ENCODE results near the gene GRID2. TPM values are rescaled to one million over a fixed set of nuclear protein-coding genes. Genes with fewer than 3 reads are reported as not detected.

GRID2 gene
- total and polyA plus RNA-seq, 10 of the 15 experiments (the other 5 are each of a cell fraction or from before 2014, with no cell fraction given) = not detected

- TF ChIP-seq, protein P1, sequence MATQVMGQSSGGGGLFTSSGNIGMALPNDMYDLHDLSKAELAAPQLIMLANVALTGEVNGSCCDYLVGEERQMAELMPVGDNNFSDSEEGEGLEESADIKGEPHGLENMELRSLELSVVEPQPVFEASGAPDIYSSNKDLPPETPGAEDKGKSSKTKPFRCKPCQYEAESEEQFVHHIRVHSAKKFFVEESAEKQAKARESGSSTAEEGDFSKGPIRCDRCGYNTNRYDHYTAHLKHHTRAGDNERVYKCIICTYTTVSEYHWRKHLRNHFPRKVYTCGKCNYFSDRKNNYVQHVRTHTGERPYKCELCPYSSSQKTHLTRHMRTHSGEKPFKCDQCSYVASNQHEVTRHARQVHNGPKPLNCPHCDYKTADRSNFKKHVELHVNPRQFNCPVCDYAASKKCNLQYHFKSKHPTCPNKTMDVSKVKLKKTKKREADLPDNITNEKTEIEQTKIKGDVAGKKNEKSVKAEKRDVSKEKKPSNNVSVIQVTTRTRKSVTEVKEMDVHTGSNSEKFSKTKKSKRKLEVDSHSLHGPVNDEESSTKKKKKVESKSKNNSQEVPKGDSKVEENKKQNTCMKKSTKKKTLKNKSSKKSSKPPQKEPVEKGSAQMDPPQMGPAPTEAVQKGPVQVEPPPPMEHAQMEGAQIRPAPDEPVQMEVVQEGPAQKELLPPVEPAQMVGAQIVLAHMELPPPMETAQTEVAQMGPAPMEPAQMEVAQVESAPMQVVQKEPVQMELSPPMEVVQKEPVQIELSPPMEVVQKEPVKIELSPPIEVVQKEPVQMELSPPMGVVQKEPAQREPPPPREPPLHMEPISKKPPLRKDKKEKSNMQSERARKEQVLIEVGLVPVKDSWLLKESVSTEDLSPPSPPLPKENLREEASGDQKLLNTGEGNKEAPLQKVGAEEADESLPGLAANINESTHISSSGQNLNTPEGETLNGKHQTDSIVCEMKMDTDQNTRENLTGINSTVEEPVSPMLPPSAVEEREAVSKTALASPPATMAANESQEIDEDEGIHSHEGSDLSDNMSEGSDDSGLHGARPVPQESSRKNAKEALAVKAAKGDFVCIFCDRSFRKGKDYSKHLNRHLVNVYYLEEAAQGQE (IDR thresholded peaks at IDR 0.05; ENCODE audit: low read depth, low read length) = no peak
Measured at GRCh38 chr4:93063325-93063724, 759.6 kb downstream of the GRID2 start (continued).

- DNase-seq (ENCODE audit: low read depth, low spot score) (no peak), FAIRE-seq (no peak), ATAC-seq (peak; percentile 24)
- H3K4me2 ChIP-seq (ENCODE audit: control insufficient read depth, insufficient read depth) = no peak overlapping the region
- no TSS peak for BruUV-seq (replicated peaks)
- ChIA-PET SMC1A (ENCODE audit: uncharacterized antibody, unreplicated experiment) (no interaction called here), RAD21 (ENCODE audit: unreplicated experiment) (no interaction called here), POLR2A (no interaction called here), CTCF (no interaction called here)
- H3K36me3 ChIP-seq (ENCODE audit: control insufficient read depth in 2 of 2, insufficient read depth in 2 of 2, low read length in 1 of 2) = no peaks in the 10 kb centered on the region
- no peaks in the 10 kb centered on the region for H3K27me3 ChIP-seq (replicated peaks in 1 of 2; ENCODE audit: control insufficient read depth in 2 of 2, insufficient read depth in 2 of 2, low read length in 1 of 2)
- intact Hi-C loops (cut with micrococcal nuclease; ENCODE audit: unreplicated experiment) (no loop called here), in situ Hi-C loops (cut with MboI) (no loop called here)
- H4K20me1 ChIP-seq (ENCODE audit: control insufficient read depth, insufficient read depth) = no peaks in the 10 kb centered on the region
- no peak overlapping the region for H3K4me3 ChIP-seq
- no peaks in the 10 kb centered on the region for H3K4me1 ChIP-seq (ENCODE audit: control insufficient read depth, insufficient read depth, low read length)
- no peaks in the 10 kb centered on the region for H3K9me3 ChIP-seq (replicated peaks; ENCODE audit: control insufficient read depth, insufficient read depth, low read length)
- no peak overlapping the region for H3K27ac ChIP-seq (ENCODE audit: control insufficient read depth, insufficient read depth)
- no peak overlapping the region for H3K9ac ChIP-seq (ENCODE audit: control insufficient read depth, insufficient read depth, low read length)
- H2AFZ ChIP-seq (ENCODE audit: control insufficient read depth, low read depth, low read length) = no peak overlapping the region
- TF ChIP-seq, protein P1 (IDR thresholded peaks at IDR 0.05; ENCODE audit: low read depth, low read length) = no peak
- TF ChIP-seq NR2C1 (IDR thresholded peaks at IDR 0.05) (no peak), KAT2A (conservative IDR thresholded peaks at IDR 0.05; ENCODE audit: control insufficient read depth, low read depth, low read length) (no peak), ZBTB40 (IDR thresholded peaks at IDR 0.05; ENCODE audit: borderline replicate concordance) (no peak), CHD4 (IDR thresholded peaks at IDR 0.05) (no peak), BCL11A (IDR thresholded peaks at IDR 0.05; ENCODE audit: low read depth, low read length) (no peak), NR2C2 (IDR thresholded peaks at IDR 0.05; ENCODE audit: borderline replicate concordance, control insufficient read depth, insufficient read length, low read depth) (no peak), RAD51 (IDR thresholded peaks at IDR 0.05) (no peak)
- 0% methylated on average over 2 of the region's 2 CpGs for WGBS (ENCODE audit: insufficient coverage, insufficient replicate concordance, low lambda C conversion rate, missing lambda C conversion rate)
- H3K79me2 ChIP-seq (ENCODE audit: control insufficient read depth, insufficient read depth, low read length) = no peaks in the 10 kb centered on the region
Measured at GRCh38 chr4:93065790-93066189, 762.0 kb downstream of the GRID2 start.

Measured in GM12878 (cell line).